T-cell (primary cell): ENCODE data around the gene LRRC59. TPM values are rescaled to one million over a fixed set of nuclear protein-coding genes. Genes with fewer than 3 reads are reported as not detected.
"Not testable (repeated sequence)": the region's sequence is repeated elsewhere in the genome, so short reads cannot be mapped to it uniquely, and the experiment has no call there.

Source experiments
- ATAC-seq, 4 experiments: fragments of 200-7000 bp in 3 of 4; fragments of 150-1000 bp in 1 of 4; cut with Tn5 transposase; replicated peaks in 1 of 4; 1 replicate in 3 of 4; 2 replicates in 1 of 4; pipeline ENCODE4 v1.10.0; 2021; ENCODE audit warnings: moderate library complexity in 3 of 4, mild to moderate bottlenecking in 2 of 4, moderate number of reproducible peaks in 1 of 4
- CTCF ChIA-PET, 2 donors: fragments of 300-600 bp; sonication (Branson Sonifier 250); formaldehyde crosslinking; loops; one replicate each; lab custom pipeline; 2022; ENCODE audit warnings: antibody characterized with exemption in 2 of 2; lab: Charles Lee
- POLR2A ChIA-PET, 2 donors: fragments of 300-600 bp; sonication (Branson Sonifier 250); formaldehyde crosslinking; loops; one replicate each; lab custom pipeline; 2022; ENCODE audit warnings: antibody characterized with exemption in 2 of 2; lab: Charles Lee
- DNase-seq, 35 experiments: peaks; one replicate each; pipeline versions ENCODE4 v3.0.0 to v3.0.0-alpha.2; 2013 to 2023
- H3K27ac ChIP-seq: one replicate; pipeline ENCODE4 v1.5.1; 2013; ENCODE audit warnings: low read length
- H3K27me3 ChIP-seq, 2 experiments: replicated peaks in 1 of 2; 1 replicate in 1 of 2; 2 replicates in 1 of 2; pipeline versions ENCODE4 v1.6.1 to v1.7.0; 2013; ENCODE audit warnings: low read length in 1 of 2, mixed read lengths in 1 of 2; ENCODE audit not compliant: control insufficient read depth in 2 of 2, insufficient read depth in 2 of 2; ENCODE audit errors: extremely low read depth in 1 of 2
- H3K36me3 ChIP-seq, 2 donors: 1 replicate in 1 of 2; 2 replicates in 1 of 2; pipeline versions ENCODE4 v1.6.1 to v1.7.0; 2013; ENCODE audit warnings: low read length in 1 of 2; ENCODE audit not compliant: control insufficient read depth in 2 of 2, insufficient read depth in 1 of 2; ENCODE audit errors: extremely low read depth in 1 of 2
- H3K4me1 ChIP-seq, 2 experiments: 1 replicate in 1 of 2; 2 replicates in 1 of 2; pipeline versions ENCODE4 v1.6.1 to v1.7.0; 2013; ENCODE audit warnings: low read length in 2 of 2, mixed read lengths in 1 of 2; ENCODE audit not compliant: insufficient read depth in 2 of 2, control insufficient read depth in 1 of 2; ENCODE audit errors: extremely low read depth in 1 of 2
- H3K4me3 ChIP-seq, 2 donors: 1 replicate in 1 of 2; 2 replicates in 1 of 2; pipeline versions ENCODE4 v1.5.1 to v1.7.0; 2013; ENCODE audit warnings: mild to moderate bottlenecking in 2 of 2, low read length in 1 of 2, moderate library complexity in 1 of 2; ENCODE audit not compliant: control insufficient read depth in 1 of 2; ENCODE audit errors: extremely low read depth in 1 of 2
- H3K9me3 ChIP-seq: 2 replicates; pipeline ENCODE4 v1.7.0; 2013
- H3K27ac Mint-ChIP-seq, 2 donors: one replicate each; pipeline ENCODE4 v1.8.0; 2020 to 2021; ENCODE audit warnings: mild to moderate bottlenecking in 2 of 2, mixed read lengths in 2 of 2
- H3K27me3 Mint-ChIP-seq, 2 donors: one replicate each; pipeline ENCODE4 v1.8.0; 2021 to 2022; ENCODE audit warnings: mixed read lengths in 2 of 2
- H3K36me3 Mint-ChIP-seq: one replicate; pipeline ENCODE4 v1.8.0; 2021; ENCODE audit warnings: mixed read lengths
- H3K4me1 Mint-ChIP-seq, 3 donors: one replicate each; pipeline ENCODE4 v1.8.0; 2020 to 2022; ENCODE audit warnings: mixed read lengths in 3 of 3, mild to moderate bottlenecking in 1 of 3
- H3K4me3 Mint-ChIP-seq, 3 donors: one replicate each; pipeline ENCODE4 v1.8.0; 2020 to 2022; ENCODE audit warnings: mild to moderate bottlenecking in 3 of 3, mixed read lengths in 3 of 3, moderate library complexity in 3 of 3
- H3K9me3 Mint-ChIP-seq, 3 donors: one replicate each; pipeline ENCODE4 v1.8.0; 2020 to 2022; ENCODE audit warnings: mixed read lengths in 3 of 3
- WGBS: methylation state at CpG from one replicate; pipeline ENCODE4 v1.1.5; 2013; ENCODE audit warnings: missing lambda C conversion rate; ENCODE audit not compliant: insufficient coverage; 5-methylcytosine and 5-hydroxymethylcytosine counted together
- total RNA-seq, 35 experiments: library from RNA in 6 of 35; stranded (reverse) in 6 of 35; fragments of 120-200 nt in 1 of 35; gene quantifications; one replicate each; pipeline versions ENCODE4 v1.2.1 to v1.2.4 and lab custom pipeline; 2013 to 2026

Gene LRRC59
- total RNA-seq, 5 donors from 2014 or later (not counting 1 experiment from before 2014, with no cell fraction given), result 29.4 to 41.7 (median 33.1) TPM

DNA sequence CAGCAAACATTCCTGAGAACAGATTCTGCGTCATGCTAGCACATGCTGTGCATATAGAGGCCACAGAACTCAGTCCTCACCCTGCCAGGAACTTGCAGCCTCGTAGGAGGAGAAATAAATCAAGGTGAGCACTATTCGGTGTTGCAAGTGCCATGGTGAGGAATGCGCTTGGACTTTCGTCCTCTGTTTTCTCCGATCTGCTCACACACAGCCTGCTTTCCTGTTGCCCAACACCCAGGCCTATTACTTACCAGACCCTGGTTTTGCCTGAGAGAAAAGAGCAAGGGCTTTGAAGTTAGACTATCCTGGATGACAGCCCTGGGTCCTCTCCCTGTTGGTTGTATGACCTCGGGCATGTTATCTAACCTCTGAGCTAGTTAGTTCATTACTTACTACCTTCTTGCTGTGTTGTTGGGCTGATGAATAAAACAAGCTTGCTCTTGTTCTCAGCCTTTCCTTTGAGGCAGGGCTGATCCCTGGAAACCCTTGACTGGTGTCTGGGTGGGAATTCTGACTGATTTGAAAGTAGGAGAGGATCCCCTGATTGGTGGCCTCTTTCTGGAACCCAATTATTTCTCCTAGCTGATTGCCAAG lies 31.6 kb upstream of the LRRC59 start:
- DNase-seq, result no peak
- H3K27me3 Mint-ChIP-seq, result no peaks in the 10 kb centered on the region
- peaks cover 7% of the 10 kb centered on the region for H3K36me3 Mint-ChIP-seq
- no peaks in the 10 kb centered on the region for H3K27me3 ChIP-seq
- no peaks in the 10 kb centered on the region for H3K9me3 Mint-ChIP-seq
- no peak overlapping the region for H3K4me3 ChIP-seq
- H3K4me1 ChIP-seq, result peaks cover 8 to 29% of the 10 kb centered on the region in 2 experiments
- ChIA-PET POLR2A (interaction anchor here in 1 of 2 donors (0.5 to 0.7 kb wide), 2 partner anchors 87 to 1448 kb away, joined by 3 to 4 read pairs; no protein-coding TSS in a partner anchor), CTCF (no interaction called here)
- no peak overlapping the region for H3K4me3 Mint-ChIP-seq
- WGBS, result 100% methylated on average over 1 of the region's 7 CpGs
- peaks cover 23 to 25% (median 25%) of the 10 kb centered on the region in 3 donors for H3K4me1 Mint-ChIP-seq
- no peak for ATAC-seq
- no peak overlapping the region for H3K27ac Mint-ChIP-seq
- H3K27ac ChIP-seq, result no peak overlapping the region
- H3K36me3 ChIP-seq, result no peaks in the 10 kb centered on the region
- H3K9me3 ChIP-seq, result no peaks in the 10 kb centered on the region

DNA sequence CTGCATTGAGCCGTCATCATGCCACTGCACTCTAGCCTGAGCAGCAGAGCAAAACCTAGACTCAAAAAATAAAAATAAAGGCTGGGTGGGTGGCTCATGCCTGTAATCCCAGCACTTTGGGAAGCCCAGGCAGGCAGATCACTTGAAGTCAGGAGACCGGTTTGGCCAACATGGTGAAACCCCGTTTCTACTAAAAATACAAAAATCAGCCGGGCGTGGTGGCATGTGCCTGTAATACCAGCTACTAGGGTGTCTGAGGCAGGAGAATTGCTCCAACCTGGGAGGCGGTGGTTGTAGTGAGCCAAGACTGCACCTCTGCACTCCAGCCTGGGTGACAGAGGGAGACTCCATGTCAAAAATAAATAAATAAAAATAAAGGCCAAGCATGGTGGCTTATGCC lies 30.8 kb upstream of the LRRC59 start:
- ATAC-seq, H3K4me3 ChIP-seq, H3K9me3 ChIP-seq, H3K36me3 ChIP-seq, CTCF ChIA-PET, POLR2A ChIA-PET, H3K27me3 Mint-ChIP-seq, H3K27ac ChIP-seq, H3K27me3 ChIP-seq, DNase-seq, H3K9me3 Mint-ChIP-seq, H3K36me3 Mint-ChIP-seq: not testable (repeated sequence)
- Mint-ChIP-seq H3K27ac (peak overlapping the region in 1 of 2 donors; percentile 69), H3K4me3 (peak overlapping the region in 2 of 3 donors; percentile 66 to 85), H3K4me1 (peaks cover 23 to 25% (median 25%) of the 10 kb centered on the region in 3 donors)
- 100% methylated on average over 1 of the region's 6 CpGs for WGBS
- peaks cover 8 to 28% of the 10 kb centered on the region in 2 experiments for H3K4me1 ChIP-seq

DNA sequence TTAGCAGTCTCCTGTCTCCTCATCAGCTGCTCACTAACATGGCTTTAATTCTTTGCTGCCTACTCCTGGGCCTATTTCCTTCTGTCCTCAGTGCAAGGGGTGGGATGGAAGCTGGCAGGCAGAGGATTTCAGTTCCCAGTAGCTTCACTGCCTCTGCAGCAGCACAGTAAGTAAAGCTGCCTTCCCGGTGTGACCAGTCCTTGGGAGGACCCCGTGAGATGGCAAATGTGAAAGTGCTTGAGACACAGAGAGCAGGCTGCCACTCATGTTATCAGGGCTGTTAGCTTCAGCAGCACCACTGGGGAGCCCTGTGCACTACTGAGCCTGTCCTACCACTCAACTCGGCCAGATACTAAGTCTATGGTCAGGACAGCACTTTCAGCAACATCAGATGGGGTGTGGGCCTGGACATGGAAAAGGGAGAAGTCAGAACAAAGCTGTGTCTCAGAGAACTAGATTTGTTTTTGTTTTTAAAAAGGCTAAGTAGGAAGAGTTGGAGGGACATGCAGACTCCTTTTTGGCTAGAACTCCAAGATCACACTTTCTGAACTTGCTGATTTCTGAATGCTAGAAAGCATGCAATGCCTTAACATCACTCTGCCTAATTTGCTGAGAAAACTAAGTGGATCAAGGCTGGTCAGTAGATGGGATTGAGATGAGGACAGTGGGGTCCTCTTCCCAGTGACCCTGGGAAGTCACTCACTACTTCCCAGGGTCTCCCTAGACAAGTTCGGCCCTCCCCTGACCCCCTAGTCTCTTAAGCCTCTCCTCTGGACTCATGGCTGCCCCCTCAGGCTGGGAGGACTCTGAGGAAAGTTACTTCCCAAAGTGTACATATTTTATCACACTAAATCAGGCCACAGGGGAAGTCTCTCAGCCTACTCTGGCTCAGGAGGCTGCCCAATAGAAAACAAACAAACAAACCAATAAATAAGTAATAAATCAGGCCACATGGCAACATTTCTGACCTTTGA lies 29.8 kb upstream of the LRRC59 start:
- ATAC-seq, result peak; percentile 12 to 47 (median 26)
- Mint-ChIP-seq H3K27me3 (no peaks in the 10 kb centered on the region), H3K27ac (peak overlapping the region; percentile 86 to 88), H3K9me3 (no peaks in the 10 kb centered on the region), H3K4me3 (peak overlapping the region; percentile 81 to 86 (median 85)), H3K4me1 (peaks cover 23 to 32% (median 26%) of the 10 kb centered on the region in 3 donors), H3K36me3 (peaks cover 5% of the 10 kb centered on the region)
- Histone ChIP-seq H3K4me3 (peak overlapping the region; percentile 40 to 79), H3K9me3 (no peaks in the 10 kb centered on the region), H3K27ac (peak overlapping the region; percentile 69), H3K27me3 (no peaks in the 10 kb centered on the region), H3K36me3 (no peaks in the 10 kb centered on the region), H3K4me1 (peaks cover 8 to 31% of the 10 kb centered on the region in 2 experiments)
- ChIA-PET CTCF (interaction anchor here in 1 of 2 donors (2.2 kb wide), 1 partner anchor 30 kb away, joined by 7 read pairs; the partner anchor contains the start of gene LRRC59), POLR2A (interaction anchor here in 1 of 2 donors (0.5 to 1.3 kb wide), 3 partner anchors 11 to 19 kb away, joined by 3 read pairs; no protein-coding TSS in a partner anchor)
- WGBS, result 26% methylated on average over 3 of the region's 4 CpGs
- peak in 8 of 35 experiments; percentile 4 to 38 (median 8) for DNase-seq

DNA sequence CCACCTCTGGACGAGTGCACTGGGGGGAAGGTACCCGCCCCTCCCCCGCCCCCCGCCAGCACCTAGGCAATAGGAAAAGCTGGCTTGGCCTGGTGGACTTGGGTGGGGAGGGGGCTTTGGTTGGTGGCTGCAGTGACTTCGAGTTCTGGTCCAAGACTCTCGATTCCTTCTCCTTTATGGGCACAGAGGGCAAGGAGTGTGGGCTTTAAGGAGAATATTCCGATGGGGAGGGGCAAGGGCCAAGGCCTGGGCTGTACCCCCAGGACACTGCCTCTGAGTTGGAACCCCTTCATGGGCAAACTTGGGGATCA lies 29.1 kb upstream of the LRRC59 start:
- Mint-ChIP-seq H3K36me3 (peaks cover 4% of the 10 kb centered on the region), H3K4me1 (peaks cover 28 to 37% (median 31%) of the 10 kb centered on the region in 3 donors), H3K9me3 (no peaks in the 10 kb centered on the region), H3K27ac (peak overlapping the region; percentile 86 to 88), H3K27me3 (no peaks in the 10 kb centered on the region), H3K4me3 (peak overlapping the region; percentile 81 to 86 (median 85))
- H3K9me3 ChIP-seq, result no peaks in the 10 kb centered on the region
- peaks cover 11 to 32% of the 10 kb centered on the region in 2 experiments for H3K4me1 ChIP-seq
- DNase-seq (no peak), ATAC-seq (peak in 1 of 4 experiments; percentile 2)
- CTCF ChIA-PET, result interaction anchor here in 1 of 2 donors (2.2 kb wide), 1 partner anchor 30 kb away, joined by 7 read pairs; the partner anchor contains the start of gene LRRC59
- H3K27me3 ChIP-seq, result no peaks in the 10 kb centered on the region
- WGBS, result no CpG with 5 or more reads among the region's 7 CpGs
- POLR2A ChIA-PET, result interaction anchor here in 1 of 2 donors (1.3 kb wide), 1 partner anchor 11 kb away, joined by 3 read pairs; no protein-coding TSS in a partner anchor
- H3K4me3 ChIP-seq, result peak overlapping the region; percentile 40 to 79
- peak overlapping the region; percentile 69 for H3K27ac ChIP-seq
- H3K36me3 ChIP-seq, result no peaks in the 10 kb centered on the region

DNA sequence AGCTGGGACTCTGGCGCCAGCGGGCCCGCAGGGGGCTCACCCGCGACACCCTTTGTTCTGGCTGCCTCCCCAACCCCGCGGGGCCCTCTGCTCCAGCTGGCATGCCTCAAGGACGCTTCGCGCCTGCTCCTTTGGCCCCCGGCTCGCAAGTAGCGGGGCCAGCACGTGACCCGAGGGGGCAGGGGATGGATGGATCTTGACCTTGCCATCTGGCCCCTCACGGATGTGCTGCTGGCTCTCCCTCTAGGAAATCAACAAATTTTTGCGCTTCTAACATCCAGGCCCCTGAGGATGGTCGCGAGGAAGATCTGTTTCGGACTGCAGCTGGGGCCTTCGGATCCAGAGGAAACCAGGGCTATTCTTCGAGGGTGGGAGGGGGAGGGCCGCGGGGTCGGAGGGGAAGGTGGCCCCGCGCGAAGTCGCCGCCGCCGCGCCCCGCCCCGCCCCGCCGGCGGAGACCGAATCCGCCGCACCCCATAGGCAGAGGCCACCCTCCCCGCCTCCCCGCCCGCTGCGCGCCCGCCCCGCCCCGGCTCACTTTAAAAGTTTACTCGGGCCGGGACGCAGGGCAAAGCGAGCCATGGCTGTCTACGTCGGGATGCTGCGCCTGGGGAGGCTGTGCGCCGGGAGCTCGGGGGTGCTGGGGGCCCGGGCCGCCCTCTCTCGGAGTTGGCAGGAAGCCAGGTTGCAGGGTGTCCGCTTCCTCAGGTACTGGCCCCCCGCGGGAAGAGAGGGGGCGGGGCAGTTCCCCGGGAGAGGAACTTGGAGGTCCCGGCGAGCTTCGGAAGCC lies 28.6 kb upstream of the LRRC59 start, which contains the start of gene ACSF2:
Gene ACSF2 (plus strand): TSS at position 537 of the 790 bp plus-strand sequence. CDS start 44 bp downstream, at position 581.
- H3K36me3 Mint-ChIP-seq, result no peaks in the 10 kb centered on the region
- peak within 1 kb of the TSS; percentile 58 to 79 for H3K4me3 ChIP-seq
- H3K9me3 Mint-ChIP-seq, result no peaks in the 10 kb centered on the region
- H3K27me3 ChIP-seq, result no peaks in the 10 kb centered on the region
- peak within 1 kb of the TSS; percentile 81 to 86 (median 85) for H3K4me3 Mint-ChIP-seq
- H3K4me1 Mint-ChIP-seq, result peaks cover 34 to 42% (median 35%) of the 10 kb centered on the region in 3 donors
- H3K27ac Mint-ChIP-seq, result peak within 1 kb of the TSS; percentile 86 to 89
- H3K27ac ChIP-seq, result peak within 1 kb of the TSS; percentile 69
- no peaks in the 10 kb centered on the region for H3K9me3 ChIP-seq
- H3K36me3 ChIP-seq, result no peaks in the 10 kb centered on the region
- ChIA-PET CTCF (interaction anchor here in 1 of 2 donors (2.2 kb wide), 1 partner anchor 29 kb away, joined by 7 read pairs; the partner anchor contains the start of gene LRRC59), POLR2A (interaction anchor here in 1 of 2 donors (1.3 kb wide), 1 partner anchor 12 kb away, joined by 3 read pairs; no protein-coding TSS in a partner anchor)
- peaks cover 17 to 37% of the 10 kb centered on the region in 2 experiments for H3K4me1 ChIP-seq
- peak; percentile 24 to 75 (median 63) for DNase-seq
- peak; percentile 88 to 92 (median 91) for ATAC-seq
- H3K27me3 Mint-ChIP-seq, result no peaks in the 10 kb centered on the region
- WGBS, result 2% methylated on average over 48 of the region's 70 CpGs
